ENCODE data around the gene MYO1F. TPM values are rescaled to one million over a fixed set of nuclear protein-coding genes. Genes with fewer than 3 reads are reported as not detected.
A peak's percentile ranks its signal among the peaks of the same experiment; 100 is the strongest.

MYO1F gene
- total and polyA plus RNA-seq, 2 donors (not counting 1 experiment from before 2014, with no cell fraction given): 76.3 to 126 TPM

- TF ChIP-seq EZH2 (IDR thresholded peaks at IDR 0.05; ENCODE audit: borderline replicate concordance, insufficient read depth, low read depth, low read length, poor library complexity, severe bottlenecking) (no peak), CTCF (IDR thresholded peaks at IDR 0.05) (no peak)
- no CpG with 5 or more reads among the region's 6 CpGs for WGBS (ENCODE audit: insufficient coverage)
- Histone ChIP-seq H3K36me3 (replicated peaks in 1 of 2; ENCODE audit: control extremely low read depth in 1 of 2, control insufficient read depth in 1 of 2, extremely low read depth in 1 of 2, insufficient read depth in 2 of 2, low read length in 1 of 2) (no peaks in the 10 kb centered on the region), H3K79me2 (ENCODE audit: control insufficient read depth, insufficient read depth, low read length) (no peaks in the 10 kb centered on the region), H2AFZ (ENCODE audit: insufficient read depth, low read depth, low read length, poor library complexity, severe bottlenecking) (no peak overlapping the region), H3K4me3 (ENCODE audit: control extremely low read depth in 1 of 5, extremely low read depth in 1 of 5, insufficient read depth in 1 of 5, low read depth in 2 of 5, low read length in 4 of 5) (no peak overlapping the region), H4K20me1 (ENCODE audit: control insufficient read depth, insufficient read depth, low read length, poor library complexity, severe bottlenecking) (no peaks in the 10 kb centered on the region), H3K27ac (ENCODE audit: low read length in 2 of 2) (no peak overlapping the region), H3K4me1 (ENCODE audit: control insufficient read depth in 2 of 2, insufficient read depth in 2 of 2, low read length in 2 of 2) (no peaks in the 10 kb centered on the region), H3K27me3 (replicated peaks in 1 of 4; ENCODE audit: control extremely low read depth in 1 of 4, control insufficient read depth in 3 of 4, insufficient read depth in 4 of 4, low read length in 3 of 4) (peaks cover 0 to 12% (median 0%) of the 10 kb centered on the region in 4 experiments), H3K4me2 (replicated peaks; ENCODE audit: low read depth, low read length, poor library complexity, severe bottlenecking) (no peak overlapping the region), H3K9ac (ENCODE audit: low read length) (no peak overlapping the region), H3K9me3 (ENCODE audit: control extremely low read depth in 1 of 3, control insufficient read depth in 2 of 3, insufficient read depth in 1 of 3, low read length in 2 of 3) (peaks cover 0 to 13% (median 0%) of the 10 kb centered on the region in 3 donors)
- POLR2A ChIA-PET: no interaction called here
- Mint-ChIP-seq H3K27me3 (peaks cover 17% of the 10 kb centered on the region), H3K4me1 (peaks cover 4% of the 10 kb centered on the region), H3K27ac (no peak overlapping the region), H3K9me3 (ENCODE audit: insufficient read depth) (no peaks in the 10 kb centered on the region), H3K4me3 (no peak overlapping the region)
- DNase-seq (no peak), ATAC-seq (ENCODE audit: low read depth) (no peak)
- intact Hi-C loops (cut with micrococcal nuclease): no loop called here
- CTCF ChIA-PET: interaction anchor here (1.2 kb wide), 1 partner anchor 24 kb away, joined by 6 read pairs; no protein-coding TSS in a partner anchor
Measured at GRCh38 chr19:8616861-8617260, 39.6 kb upstream of the MYO1F start.

- peak; percentile 74 for TF ChIP-seq CTCF (IDR thresholded peaks at IDR 0.05)
- no peak for TF ChIP-seq EZH2 (IDR thresholded peaks at IDR 0.05; ENCODE audit: borderline replicate concordance, insufficient read depth, low read depth, low read length, poor library complexity, severe bottlenecking)
- Histone ChIP-seq H3K79me2 (ENCODE audit: control insufficient read depth, insufficient read depth, low read length) (no peaks in the 10 kb centered on the region), H2AFZ (ENCODE audit: insufficient read depth, low read depth, low read length, poor library complexity, severe bottlenecking) (no peak overlapping the region), H3K9me3 (ENCODE audit: control extremely low read depth in 1 of 3, control insufficient read depth in 2 of 3, insufficient read depth in 1 of 3, low read length in 2 of 3) (peaks cover 0 to 16% (median 0%) of the 10 kb centered on the region in 3 donors), H3K27me3 (replicated peaks in 1 of 4; ENCODE audit: control extremely low read depth in 1 of 4, control insufficient read depth in 3 of 4, insufficient read depth in 4 of 4, low read length in 3 of 4) (peaks cover 0 to 8% (median 0%) of the 10 kb centered on the region in 4 experiments), H4K20me1 (ENCODE audit: control insufficient read depth, insufficient read depth, low read length, poor library complexity, severe bottlenecking) (no peaks in the 10 kb centered on the region), H3K36me3 (replicated peaks in 1 of 2; ENCODE audit: control extremely low read depth in 1 of 2, control insufficient read depth in 1 of 2, extremely low read depth in 1 of 2, insufficient read depth in 2 of 2, low read length in 1 of 2) (no peaks in the 10 kb centered on the region), H3K4me1 (ENCODE audit: control insufficient read depth in 2 of 2, insufficient read depth in 2 of 2, low read length in 2 of 2) (no peaks in the 10 kb centered on the region), H3K27ac (ENCODE audit: low read length in 2 of 2) (no peak overlapping the region), H3K4me2 (replicated peaks; ENCODE audit: low read depth, low read length, poor library complexity, severe bottlenecking) (no peak overlapping the region), H3K9ac (ENCODE audit: low read length) (no peak overlapping the region), H3K4me3 (ENCODE audit: control extremely low read depth in 1 of 5, extremely low read depth in 1 of 5, insufficient read depth in 1 of 5, low read depth in 2 of 5, low read length in 4 of 5) (no peak overlapping the region)
- ChIA-PET CTCF (interaction anchor here (0.7 to 1.2 kb wide), 2 partner anchors 19 to 23 kb away, joined by 4 to 6 read pairs; no protein-coding TSS in a partner anchor), POLR2A (interaction anchor here (0.6 to 0.7 kb wide), 3 partner anchors 34 to 196 kb away, joined by 3 to 13 read pairs (median 5); no protein-coding TSS in a partner anchor)
- H3K27me3 Mint-ChIP-seq: peaks cover 17% of the 10 kb centered on the region
- intact Hi-C loops (cut with micrococcal nuclease): no loop called here
- no peak for ATAC-seq (ENCODE audit: low read depth)
- H3K4me3 Mint-ChIP-seq: no peak overlapping the region
- peaks cover 4% of the 10 kb centered on the region for H3K4me1 Mint-ChIP-seq
- H3K9me3 Mint-ChIP-seq (ENCODE audit: insufficient read depth): no peaks in the 10 kb centered on the region
- H3K27ac Mint-ChIP-seq: no peak overlapping the region
- peak; percentile 48 for DNase-seq
- WGBS (ENCODE audit: insufficient coverage): 35% methylated on average over 20 of the region's 23 CpGs
Measured at GRCh38 chr19:8615813-8616596, 38.8 kb upstream of the MYO1F start.

All from B cell (primary cell).